Aorta (tissue), 5 donors: Measurements from ENCODE around the gene PRLHR. TPM values are rescaled to one million over a fixed set of nuclear protein-coding genes. Genes with fewer than 3 reads are reported as not detected.

Experiments
- ATAC-seq: fragments of 200-7000 bp; cut with Tn5 transposase; one replicate; pipeline ENCODE4 v1.9.1; 2022; ENCODE audit warnings: moderate library complexity; ENCODE audit not compliant: low FRiP score
- DNase-seq, 2 donors: peaks; one replicate each; pipeline ENCODE4 v3.0.0-alpha.2; 2020
- H3K27ac ChIP-seq, 2 donors: one replicate each; pipeline ENCODE4 v1.5.1; 2013; ENCODE audit warnings: low read length in 2 of 2, mild to moderate bottlenecking in 2 of 2, moderate library complexity in 2 of 2, control low read depth in 1 of 2, inconsistent platforms in 1 of 2, low read depth in 1 of 2
- H3K27me3 ChIP-seq, 2 donors: one replicate each; pipeline ENCODE4 v1.6.1; 2013; ENCODE audit warnings: control low read depth in 1 of 2, low read length in 1 of 2, mild to moderate bottlenecking in 1 of 2, moderate library complexity in 1 of 2; ENCODE audit not compliant: insufficient read depth in 2 of 2, control insufficient read depth in 1 of 2
- H3K36me3 ChIP-seq, 2 donors: one replicate each; pipeline ENCODE4 v1.6.1; 2013; ENCODE audit warnings: control low read depth in 1 of 2, low read length in 1 of 2, mild to moderate bottlenecking in 1 of 2; ENCODE audit not compliant: insufficient read depth in 2 of 2, control insufficient read depth in 1 of 2
- H3K4me1 ChIP-seq, 2 donors: one replicate each; pipeline ENCODE4 v1.6.1; 2013; ENCODE audit warnings: low read length in 2 of 2, control low read depth in 1 of 2, mild to moderate bottlenecking in 1 of 2, moderate library complexity in 1 of 2; ENCODE audit not compliant: insufficient read depth in 2 of 2, control insufficient read depth in 1 of 2
- H3K4me3 ChIP-seq, 2 donors: one replicate each; pipeline ENCODE4 v1.5.1; 2013; ENCODE audit warnings: low read length in 2 of 2, control low read depth in 1 of 2, mild to moderate bottlenecking in 1 of 2
- H3K9me3 ChIP-seq: one replicate; pipeline ENCODE4 v1.6.1; 2013; ENCODE audit warnings: mild to moderate bottlenecking, low read length; ENCODE audit not compliant: control insufficient read depth
- WGBS, 2 donors: extraction: QIAGEN DNeasy Blood & Tissue Kit; methylation state at CpG; one replicate each; pipeline ENCODE4 v1.1.7; 2013; 5-methylcytosine and 5-hydroxymethylcytosine counted together
- intact Hi-C, 2 donors: fragments of 100-400 bp; cut with DNase I; formaldehyde crosslinking; loops; one replicate each; pipeline versions ENCODE4 v1.14.2 to v1.15.0; 2022
- long read RNA-seq, 2 donors: library from polyadenylated mRNA; unstranded; transcript quantifications; one replicate each; pipeline ENCODE4 v2.0.0, GENCODE V29; 2020 to 2021
- polyA plus RNA-seq, 2 donors: library from polyadenylated mRNA; stranded (reverse); fragments of 200-250 nt; gene quantifications; one replicate each; pipeline ENCODE4 v1.2.3, GENCODE V29; 2013
- total RNA-seq, 2 donors: library from RNA; stranded (reverse); fragmentation: NEBNext Ultra II Directional; extraction: Animal tissue kit (Norgen Biotek cat#: 25700); gene quantifications; one replicate each; pipeline ENCODE4 v1.2.1, GENCODE V29; 2021
- donor health status: healthy with polysubstance abuse.
- donor health status: Bipolar disorder and iron deficiency.
- donor health status: DM: no; HTN: no; CAD: no.
- donor health status: DM: no; HTN: no; CAD: no.
- donor health status: DM: yes; HTN: yes; CAD: no.

The PRLHR gene
- total RNA-seq: not detected
- polyA plus RNA-seq: not detected
- long read RNA-seq, donor 1: 0 reads
- long read RNA-seq, donor 2: 0 reads

DNA sequence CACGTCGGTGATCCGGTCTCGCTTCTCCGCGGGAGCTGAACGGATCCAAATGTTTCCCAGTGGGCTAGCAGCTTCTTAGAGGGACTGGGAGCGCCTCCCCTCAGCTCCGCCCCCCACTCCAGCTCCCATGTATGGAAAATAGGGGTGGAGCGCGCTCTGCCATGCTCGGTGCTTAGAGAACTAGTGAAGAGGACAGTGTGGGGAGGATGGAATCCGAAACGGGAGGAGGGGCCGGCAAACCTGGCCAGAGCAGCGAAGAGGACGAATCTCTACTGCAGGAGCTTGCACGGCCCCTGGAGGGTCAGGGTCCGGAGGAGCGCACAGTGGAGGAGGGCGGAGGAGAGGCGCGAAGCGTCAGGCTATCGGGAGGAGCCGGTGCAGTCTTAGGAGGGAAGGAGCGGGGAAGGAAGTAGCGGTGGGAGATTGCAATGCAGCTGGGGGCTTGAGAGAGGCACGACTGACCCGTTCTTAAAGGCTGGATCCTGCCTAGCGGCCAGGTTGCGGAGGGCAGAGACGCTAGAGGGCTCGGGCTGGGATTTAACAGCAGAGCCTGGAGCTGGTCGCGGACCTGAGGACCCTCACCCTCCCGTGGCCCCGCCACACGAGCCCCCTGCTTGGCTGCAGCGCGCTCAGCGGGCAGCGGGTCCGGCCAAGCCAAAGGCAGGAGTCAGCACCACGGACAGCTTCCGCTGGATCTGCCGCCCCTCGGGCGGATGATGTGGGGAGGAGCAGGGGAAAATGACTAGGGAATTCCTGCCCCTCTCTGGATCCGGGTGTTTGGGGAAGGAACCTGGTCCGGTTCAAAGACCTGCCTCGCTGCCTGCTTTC lies at the start of gene PRLHR:
TSS of gene PRLHR (minus strand) at position 51 of the 828 bp plus-strand sequence. CDS start 404 bp downstream, outside the sequence.
- H3K4me3 ChIP-seq: no peak within 1 kb of the TSS

DNA sequence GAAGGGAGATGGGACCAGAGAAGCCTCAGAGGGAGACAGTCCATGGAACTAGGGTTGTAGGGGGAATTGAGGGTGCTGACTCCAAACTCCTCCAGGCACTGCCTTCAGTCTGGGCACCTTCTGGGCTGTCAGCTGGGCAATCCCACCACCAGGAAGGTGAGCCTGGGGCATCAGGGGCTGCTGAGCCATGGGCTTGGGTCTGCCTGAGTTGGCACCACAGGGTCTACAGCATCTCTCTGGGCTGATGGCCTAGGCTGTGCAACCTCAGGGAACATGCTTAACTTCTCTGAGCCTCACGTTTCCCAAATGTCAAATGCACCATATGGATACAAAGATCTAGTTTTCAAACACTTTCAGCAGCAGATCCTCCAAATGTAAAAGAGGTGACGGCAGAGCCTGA lies 46.8 kb upstream of the PRLHR start:
- intact Hi-C loops: no loop called here
- H3K36me3 ChIP-seq: no peaks in the 10 kb centered on the region
- peaks cover 6% of the 10 kb centered on the region for H3K9me3 ChIP-seq
- peaks cover 0 to 2% of the 10 kb centered on the region in 2 donors for H3K27me3 ChIP-seq
- no peak for ATAC-seq
- no peak for DNase-seq
- H3K4me3 ChIP-seq: no peak overlapping the region
- no peaks in the 10 kb centered on the region for H3K4me1 ChIP-seq
- H3K27ac ChIP-seq: no peak overlapping the region
- 64 to 69% methylated on average over 2 of the region's 2 CpGs for WGBS, 2 donors

More for the DNA sequence above, at the start of gene PRLHR:
- Histone ChIP-seq H3K9me3 (peaks cover 3% of the 10 kb centered on the region), H3K27ac (no peak within 1 kb of the TSS), H3K4me1 (no peaks in the 10 kb centered on the region), H3K27me3 (no peaks in the 10 kb centered on the region), H3K36me3 (no peaks in the 10 kb centered on the region)
- intact Hi-C loops: no loop called here
- 3% methylated on average over 52 of the region's 52 CpGs for WGBS, 2 donors
- DNase-seq (no peak), ATAC-seq (no peak)

DNA sequence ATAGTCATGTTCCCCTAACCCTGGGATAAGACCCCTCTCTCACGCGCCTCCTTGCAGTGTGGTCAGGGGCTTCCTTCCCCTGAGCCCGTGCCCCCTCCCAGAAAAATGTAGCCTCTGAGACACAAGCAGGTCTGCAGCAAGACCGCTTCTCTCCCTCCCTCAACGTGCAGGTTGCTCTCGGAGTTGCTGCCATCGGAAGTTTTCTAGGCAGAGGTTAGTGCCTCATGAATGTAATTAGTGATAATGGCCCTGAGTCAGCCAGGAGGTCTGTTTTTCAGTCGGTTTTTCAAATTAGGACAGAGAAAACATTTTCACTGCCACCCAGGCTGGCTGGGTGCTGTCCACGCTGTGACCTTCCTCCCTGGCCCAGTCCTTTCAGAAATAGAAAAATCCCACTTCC lies 43.2 kb upstream of the PRLHR start:
- 67 to 76% methylated on average over 9 of the region's 9 CpGs for WGBS, 2 donors
- H3K36me3 ChIP-seq: no peaks in the 10 kb centered on the region
- H3K4me3 ChIP-seq: no peak overlapping the region
- H3K27ac ChIP-seq: no peak overlapping the region
- no peaks in the 10 kb centered on the region for H3K4me1 ChIP-seq
- ATAC-seq: no peak
- no peak for DNase-seq
- H3K27me3 ChIP-seq: peaks cover 0 to 2% of the 10 kb centered on the region in 2 donors
- H3K9me3 ChIP-seq: peaks cover 6% of the 10 kb centered on the region
- intact Hi-C loops: no loop called here

- Histone ChIP-seq H3K27me3 (no peaks in the 10 kb centered on the region), H3K4me1 (no peaks in the 10 kb centered on the region), H3K9me3 (peaks cover 3% of the 10 kb centered on the region), H3K4me3 (no peak overlapping the region), H3K36me3 (no peaks in the 10 kb centered on the region), H3K27ac (no peak overlapping the region)
- no peak for DNase-seq
- WGBS, 2 donors: 79 to 82% methylated on average over 4 of the region's 4 CpGs
- no peak for ATAC-seq
- intact Hi-C loops: no loop called here
Observed at GRCh38 chr10:118635674-118636402, 40.4 kb upstream of the PRLHR start.

DNA sequence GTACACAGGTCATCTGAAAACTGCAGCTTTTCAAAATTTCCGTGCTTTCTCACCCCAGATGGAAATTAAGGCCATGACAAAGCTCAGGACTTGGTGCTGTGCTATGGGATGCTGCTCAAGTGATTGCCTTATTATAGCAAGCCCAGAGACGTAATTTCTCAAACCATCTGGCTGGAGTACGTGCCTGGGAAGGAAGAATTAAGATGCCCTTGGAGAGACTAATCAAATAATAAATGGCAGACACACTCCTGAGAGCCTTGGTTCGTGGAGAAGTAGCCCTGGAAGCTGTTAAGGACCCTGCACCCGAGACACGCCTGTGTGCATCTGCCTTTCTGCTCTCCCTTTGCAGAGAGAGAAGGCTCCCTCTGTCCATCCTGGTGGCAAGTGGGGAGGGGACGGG lies 38.3 kb upstream of the PRLHR start:
- no peak for ATAC-seq
- no peaks in the 10 kb centered on the region for H3K27me3 ChIP-seq
- H3K27ac ChIP-seq: no peak overlapping the region
- H3K4me3 ChIP-seq: no peak overlapping the region
- H3K4me1 ChIP-seq: peaks cover 0 to 3% of the 10 kb centered on the region in 2 donors
- 61 to 66% methylated on average over 7 of the region's 7 CpGs for WGBS, 2 donors
- no peaks in the 10 kb centered on the region for H3K36me3 ChIP-seq
- H3K9me3 ChIP-seq: no peaks in the 10 kb centered on the region
- intact Hi-C loops: no loop called here
- no peak for DNase-seq

DNA sequence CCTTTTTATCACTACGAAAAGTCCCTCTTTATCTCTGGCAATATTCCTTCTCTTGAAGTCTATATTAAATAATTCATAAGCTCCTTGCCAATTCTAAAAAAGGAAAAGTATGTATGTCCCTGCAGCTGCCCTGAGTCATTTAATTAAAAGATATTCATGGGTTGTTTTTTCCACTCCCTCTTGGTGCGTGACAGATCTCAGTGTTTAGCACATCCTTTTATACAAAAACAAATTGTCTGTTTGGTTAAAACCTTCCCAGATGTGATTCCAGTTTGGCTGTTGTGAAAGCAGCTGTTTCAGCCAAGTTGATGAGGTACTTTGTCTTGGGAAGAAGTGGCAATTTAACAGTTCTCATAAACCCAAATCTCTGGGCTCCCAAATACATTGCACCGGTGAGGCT lies 33.8 kb upstream of the PRLHR start:
- ATAC-seq: no peak

DNA sequence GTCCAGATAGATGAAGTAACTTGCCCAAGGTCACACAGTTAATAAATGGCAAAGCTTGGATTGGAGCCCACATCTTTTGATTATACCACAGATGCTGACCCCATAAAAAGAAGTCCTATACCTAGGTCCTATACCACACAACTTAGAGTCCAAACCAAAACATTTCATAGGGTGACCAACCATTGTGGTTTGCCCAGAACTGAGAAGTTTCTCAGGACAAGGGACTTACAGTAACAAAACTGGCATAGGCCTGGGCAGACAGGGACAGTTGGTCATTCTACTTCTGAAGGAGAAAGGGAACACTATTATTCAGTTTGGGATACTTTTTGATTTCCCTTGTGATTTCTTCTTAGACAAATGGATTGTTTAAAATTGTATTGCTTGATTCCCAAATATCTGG lies 32.9 kb upstream of the PRLHR start:
- Histone ChIP-seq H3K27me3 (no peaks in the 10 kb centered on the region), H3K9me3 (no peaks in the 10 kb centered on the region), H3K4me3 (no peak overlapping the region), H3K4me1 (peaks cover 0 to 3% of the 10 kb centered on the region in 2 donors), H3K27ac (no peak overlapping the region), H3K36me3 (no peaks in the 10 kb centered on the region)
- ATAC-seq (no peak), DNase-seq (no peak)
- intact Hi-C loops: no loop called here

More for the DNA sequence above, 33.8 kb upstream of the PRLHR start:
- no peak for DNase-seq
- intact Hi-C loops: no loop called here
- H3K4me3 ChIP-seq: no peak overlapping the region
- 26 to 29% methylated on average over 3 of the region's 3 CpGs for WGBS, 2 donors
- H3K36me3 ChIP-seq: no peaks in the 10 kb centered on the region
- H3K9me3 ChIP-seq: no peaks in the 10 kb centered on the region
- peaks cover 0 to 3% of the 10 kb centered on the region in 2 donors for H3K4me1 ChIP-seq
- no peak overlapping the region for H3K27ac ChIP-seq
- no peaks in the 10 kb centered on the region for H3K27me3 ChIP-seq

GRCh38 chr10:118626953-118627352 lies 31.5 kb upstream of the PRLHR start:
- WGBS, 2 donors: 63 to 69% methylated on average over 3 of the region's 3 CpGs
- Histone ChIP-seq H3K27ac (no peak overlapping the region), H3K4me1 (peaks cover 0 to 3% of the 10 kb centered on the region in 2 donors), H3K27me3 (no peaks in the 10 kb centered on the region), H3K36me3 (no peaks in the 10 kb centered on the region), H3K4me3 (no peak overlapping the region), H3K9me3 (no peaks in the 10 kb centered on the region)
- intact Hi-C loops: no loop called here
- no peak for DNase-seq
- no peak for ATAC-seq
